ENCODE results near the gene ELMO3. TPM values are rescaled to one million over a fixed set of nuclear protein-coding genes. Genes with fewer than 3 reads are reported as not detected.
A peak's percentile ranks its signal among the peaks of the same experiment; 100 is the strongest.

ELMO3 gene, protein sequence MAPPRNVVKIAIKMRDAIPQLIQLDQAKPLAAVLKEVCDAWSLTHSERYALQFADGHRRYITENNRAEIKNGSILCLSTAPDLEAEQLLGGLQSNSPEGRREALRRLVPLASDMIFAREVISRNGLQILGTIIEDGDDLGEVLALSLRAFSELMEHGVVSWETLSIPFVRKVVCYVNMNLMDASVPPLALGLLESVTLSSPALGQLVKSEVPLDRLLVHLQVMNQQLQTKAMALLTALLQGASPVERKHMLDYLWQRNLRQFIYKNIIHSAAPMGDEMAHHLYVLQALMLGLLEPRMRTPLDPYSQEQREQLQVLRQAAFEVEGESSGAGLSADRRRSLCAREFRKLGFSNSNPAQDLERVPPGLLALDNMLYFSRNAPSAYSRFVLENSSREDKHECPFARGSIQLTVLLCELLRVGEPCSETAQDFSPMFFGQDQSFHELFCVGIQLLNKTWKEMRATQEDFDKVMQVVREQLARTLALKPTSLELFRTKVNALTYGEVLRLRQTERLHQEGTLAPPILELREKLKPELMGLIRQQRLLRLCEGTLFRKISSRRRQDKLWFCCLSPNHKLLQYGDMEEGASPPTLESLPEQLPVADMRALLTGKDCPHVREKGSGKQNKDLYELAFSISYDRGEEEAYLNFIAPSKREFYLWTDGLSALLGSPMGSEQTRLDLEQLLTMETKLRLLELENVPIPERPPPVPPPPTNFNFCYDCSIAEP
- 0.79 TPM for polyA plus RNA-seq (2013, experiment 1 of 2)
- polyA plus RNA-seq (2013, experiment 2 of 2) = 0.65 TPM

- no CpG with 5 or more reads among the region's 61 CpGs for WGBS, 2 donors (ENCODE audit: extremely low coverage in 2 of 2, insufficient read length in 2 of 2, insufficient replicate concordance in 1 of 2)
- Histone ChIP-seq H3K36me3 (replicated peaks in 1 of 2; ENCODE audit: control insufficient read depth in 2 of 2, insufficient read depth in 2 of 2, low read length in 2 of 2) (peaks cover 59 to 89% of the 10 kb centered on the region in 2 donors), H3K4me3 (ENCODE audit: low read length in 2 of 2) (peak within 1 kb of the TSS in 1 of 2 donors; percentile 62)
Measured at GRCh38 chr16:67199011-67199807, at the start of gene ELMO3. Gene ELMO3, plus strand, starts transcription at chr16:67199131. Its CDS starts 196 bp downstream, at chr16:67199327.

GRCh38 chr16:67149276-67150046 is 49.5 kb upstream of the ELMO3 start:
- Histone ChIP-seq H3K4ac (ENCODE audit: low read length) (no peak overlapping the region), H2BK120ac (ENCODE audit: low read depth, low read length) (peak overlapping the region; percentile 47), H4K8ac (ENCODE audit: low read depth, low read length) (no peak overlapping the region), H3K27ac (replicated peaks; ENCODE audit: low read length) (no peak overlapping the region), H3K4me3 (ENCODE audit: low read length in 2 of 2) (peak overlapping the region in 1 of 2 donors; percentile 23), H3K9ac (ENCODE audit: low read depth, low read length, poor library complexity) (no peak overlapping the region), H3K79me1 (ENCODE audit: low read depth, low read length) (no peaks in the 10 kb centered on the region), H3K18ac (ENCODE audit: low read length) (peak overlapping the region; percentile 77), H3K4me2 (ENCODE audit: insufficient read depth, low read length, poor library complexity, severe bottlenecking) (peak overlapping the region; percentile 32), H4K91ac (ENCODE audit: low read depth, low read length, poor library complexity) (no peak overlapping the region), H2BK12ac (ENCODE audit: low read length) (no peak overlapping the region), H3K23ac (ENCODE audit: low read depth, low read length, poor library complexity) (peak overlapping the region; percentile 76), H3K27me3 (ENCODE audit: control insufficient read depth in 3 of 3, insufficient read depth in 3 of 3, low read depth in 1 of 3, low read length in 3 of 3) (peaks cover 20 to 52% (median 31%) of the 10 kb centered on the region in 3 experiments), H2BK5ac (ENCODE audit: low read length) (peak overlapping the region; percentile 59), H2AK5ac (ENCODE audit: low read depth, low read length) (peak overlapping the region; percentile 51), H3K36me3 (replicated peaks in 1 of 2; ENCODE audit: control insufficient read depth in 2 of 2, insufficient read depth in 2 of 2, low read length in 2 of 2) (peaks cover 27 to 42% of the 10 kb centered on the region in 2 donors), H2BK15ac (ENCODE audit: low read length) (no peak overlapping the region), H2AFZ (ENCODE audit: low read length) (no peak overlapping the region), H3K4me1 (ENCODE audit: control insufficient read depth in 2 of 2, insufficient read depth in 1 of 2, low read depth in 1 of 2, low read length in 2 of 2) (peaks cover 2% of the 10 kb centered on the region in 2 donors), H3K14ac (ENCODE audit: low read length) (no peak overlapping the region), H3K9me3 (replicated peaks in 1 of 2; ENCODE audit: control insufficient read depth in 2 of 2, insufficient read depth in 1 of 2, low read depth in 1 of 2, low read length in 2 of 2) (peaks cover 0 to 7% of the 10 kb centered on the region in 2 donors)
- no peak for DNase-seq (ENCODE audit: low spot score)
- WGBS, 2 donors (ENCODE audit: extremely low coverage in 2 of 2, insufficient read length in 2 of 2, insufficient replicate concordance in 1 of 2) = no CpG with 5 or more reads among the region's 77 CpGs

More at GRCh38 chr16:67199011-67199807, at the start of gene ELMO3:
- Histone ChIP-seq H3K9me3 (replicated peaks in 1 of 2; ENCODE audit: control insufficient read depth in 2 of 2, insufficient read depth in 1 of 2, low read depth in 1 of 2, low read length in 2 of 2) (no peaks in the 10 kb centered on the region), H3K14ac (ENCODE audit: low read length) (peak within 1 kb of the TSS; percentile 94), H2BK5ac (ENCODE audit: low read length) (no peak within 1 kb of the TSS), H3K4me1 (ENCODE audit: control insufficient read depth in 2 of 2, insufficient read depth in 1 of 2, low read depth in 1 of 2, low read length in 2 of 2) (peaks cover 0 to 9% of the 10 kb centered on the region in 2 donors), H3K79me1 (ENCODE audit: low read depth, low read length) (no peaks in the 10 kb centered on the region), H2AFZ (ENCODE audit: low read length) (no peak within 1 kb of the TSS), H2AK5ac (ENCODE audit: low read depth, low read length) (peak within 1 kb of the TSS; percentile 70), H2BK15ac (ENCODE audit: low read length) (no peak within 1 kb of the TSS), H3K9ac (ENCODE audit: low read depth, low read length, poor library complexity) (peak within 1 kb of the TSS; percentile 84), H4K91ac (ENCODE audit: low read depth, low read length, poor library complexity) (no peak within 1 kb of the TSS), H3K27me3 (ENCODE audit: control insufficient read depth in 3 of 3, insufficient read depth in 3 of 3, low read depth in 1 of 3, low read length in 3 of 3) (peaks cover 0 to 5% (median 0%) of the 10 kb centered on the region in 3 experiments), H4K8ac (ENCODE audit: low read depth, low read length) (peak within 1 kb of the TSS; percentile 65), H2BK120ac (ENCODE audit: low read depth, low read length) (no peak within 1 kb of the TSS), H3K23ac (ENCODE audit: low read depth, low read length, poor library complexity) (peak within 1 kb of the TSS; percentile 85), H3K4ac (ENCODE audit: low read length) (no peak within 1 kb of the TSS), H3K27ac (replicated peaks; ENCODE audit: low read length) (no peak within 1 kb of the TSS), H3K18ac (ENCODE audit: low read length) (peak within 1 kb of the TSS; percentile 89), H3K4me2 (ENCODE audit: insufficient read depth, low read length, poor library complexity, severe bottlenecking) (peak within 1 kb of the TSS; percentile 43), H2BK12ac (ENCODE audit: low read length) (no peak within 1 kb of the TSS)
- DNase-seq (ENCODE audit: low spot score) = peak; percentile 27

- Histone ChIP-seq H2BK120ac (ENCODE audit: low read depth, low read length) (peak overlapping the region; percentile 47), H3K4ac (ENCODE audit: low read length) (no peak overlapping the region), H4K91ac (ENCODE audit: low read depth, low read length, poor library complexity) (no peak overlapping the region), H2AK5ac (ENCODE audit: low read depth, low read length) (peak overlapping the region; percentile 51), H3K27me3 (ENCODE audit: control insufficient read depth in 3 of 3, insufficient read depth in 3 of 3, low read depth in 1 of 3, low read length in 3 of 3) (peaks cover 23 to 59% (median 38%) of the 10 kb centered on the region in 3 experiments), H3K9me3 (replicated peaks in 1 of 2; ENCODE audit: control insufficient read depth in 2 of 2, insufficient read depth in 1 of 2, low read depth in 1 of 2, low read length in 2 of 2) (peaks cover 0 to 7% of the 10 kb centered on the region in 2 donors), H3K14ac (ENCODE audit: low read length) (peak overlapping the region; percentile 71), H2AFZ (ENCODE audit: low read length) (peak overlapping the region; percentile 95), H3K23ac (ENCODE audit: low read depth, low read length, poor library complexity) (peak overlapping the region; percentile 55), H2BK5ac (ENCODE audit: low read length) (peak overlapping the region; percentile 59), H3K4me1 (ENCODE audit: control insufficient read depth in 2 of 2, insufficient read depth in 1 of 2, low read depth in 1 of 2, low read length in 2 of 2) (peaks cover 2 to 4% of the 10 kb centered on the region in 2 donors), H3K79me1 (ENCODE audit: low read depth, low read length) (no peaks in the 10 kb centered on the region), H4K8ac (ENCODE audit: low read depth, low read length) (no peak overlapping the region), H3K18ac (ENCODE audit: low read length) (peak overlapping the region; percentile 88), H3K36me3 (replicated peaks in 1 of 2; ENCODE audit: control insufficient read depth in 2 of 2, insufficient read depth in 2 of 2, low read length in 2 of 2) (peaks cover 23 to 35% of the 10 kb centered on the region in 2 donors), H3K4me3 (ENCODE audit: low read length in 2 of 2) (peak overlapping the region; percentile 44 to 84), H3K27ac (replicated peaks; ENCODE audit: low read length) (no peak overlapping the region), H2BK15ac (ENCODE audit: low read length) (peak overlapping the region; percentile 89), H3K9ac (ENCODE audit: low read depth, low read length, poor library complexity) (peak overlapping the region; percentile 53), H2BK12ac (ENCODE audit: low read length) (no peak overlapping the region), H3K4me2 (ENCODE audit: insufficient read depth, low read length, poor library complexity, severe bottlenecking) (peak overlapping the region; percentile 89)
- no peak for DNase-seq (ENCODE audit: low spot score)
- WGBS, 2 donors (ENCODE audit: extremely low coverage in 2 of 2, insufficient read length in 2 of 2, insufficient replicate concordance in 1 of 2) = no CpG with 5 or more reads among the region's 94 CpGs
Measured at GRCh38 chr16:67150047-67150832, 48.7 kb upstream of the ELMO3 start.
